Fibroblast of skin of right quadriceps (primary cell): ENCODE results near the gene ONECUT2.
"Not testable (repeated sequence)": the region's sequence is repeated elsewhere in the genome, so short reads cannot be mapped to it uniquely, and the experiment has no call there.

Experiments
- DNase-seq: peaks from one replicate; pipeline ENCODE4 v3.0.0-alpha.2; 2013

ONECUT2 gene

GRCh38 chr18:57434536-57435494 lies at the start of gene ONECUT2:
Gene ONECUT2, plus strand, starts transcription at chr18:57435374. Its CDS starts 343 bp downstream, at chr18:57435717.
- peak; percentile 86 for DNase-seq

- no peak for DNase-seq
These were observed 45.9 kb upstream of the ONECUT2 start for GRCh38 chr18:57389271-57389670.

- no peak for DNase-seq
These were observed 45.1 kb upstream of the ONECUT2 start for GRCh38 chr18:57390044-57390443.

GRCh38 chr18:57394749-57395148 lies 40.4 kb upstream of the ONECUT2 start:
- not testable (repeated sequence) for DNase-seq

- not testable (repeated sequence) for DNase-seq
These were observed 38.3 kb upstream of the ONECUT2 start for GRCh38 chr18:57396831-57397230.

- DNase-seq = peak; percentile 43
These were observed 37.6 kb upstream of the ONECUT2 start for GRCh38 chr18:57397440-57398132.

GRCh38 chr18:57404345-57404744 lies 30.8 kb upstream of the ONECUT2 start:
- no peak for DNase-seq

- DNase-seq = no peak
These were observed 25.5 kb upstream of the ONECUT2 start for GRCh38 chr18:57409650-57410049.

GRCh38 chr18:57410749-57411148 lies 24.4 kb upstream of the ONECUT2 start:
- no peak for DNase-seq

GRCh38 chr18:57416542-57416941 lies 18.6 kb upstream of the ONECUT2 start:
- DNase-seq = no peak

- no peak for DNase-seq
These were observed 12.8 kb upstream of the ONECUT2 start for GRCh38 chr18:57422313-57422872.

GRCh38 chr18:57423821-57424220 lies 11.4 kb upstream of the ONECUT2 start:
- DNase-seq = no peak

GRCh38 chr18:57425096-57425495 lies 10.1 kb upstream of the ONECUT2 start:
- no peak for DNase-seq

- no peak for DNase-seq
These were observed 9.0 kb upstream of the ONECUT2 start for GRCh38 chr18:57426187-57426586.

- no peak for DNase-seq
These were observed 7.6 kb upstream of the ONECUT2 start for GRCh38 chr18:57427429-57428201.

GRCh38 chr18:57428221-57429150 lies 6.7 kb upstream of the ONECUT2 start:
- DNase-seq = no peak

GRCh38 chr18:57429167-57430078 lies 5.8 kb upstream of the ONECUT2 start:
- no peak for DNase-seq

GRCh38 chr18:57430079-57431001 lies 4.8 kb upstream of the ONECUT2 start:
- no peak for DNase-seq

- no peak for DNase-seq
These were observed 4.2 kb upstream of the ONECUT2 start for GRCh38 chr18:57431002-57431382.
